Fibroblast of the aortic adventitia (primary cell): ENCODE data around the gene TAX1BP3. TPM values are rescaled to one million over a fixed set of nuclear protein-coding genes. Genes with fewer than 3 reads are reported as not detected.

ENCODE experiments used
- DNase-seq: peaks from one replicate; pipeline ENCODE4 v3.0.0-alpha.2; 2010; ENCODE audit warnings: low read depth
- H3K4me3 ChIP-seq: 2 replicates; pipeline ENCODE4 v1.5.1; 2011; ENCODE audit warnings: low read depth, mild to moderate bottlenecking, control low read depth, low read length, moderate library complexity
- total RNA-seq: library from RNA; depleted of rRNA; stranded (reverse); fragments of >200 nt; gene quantifications from 2 replicates; pipeline ENCODE4 v1.2.3, GENCODE V29; 2012; ENCODE audit warnings: low replicate concordance
- TF ChIP-seq, protein P1 (sequence below): IDR thresholded peaks from 2 replicates; pipeline ENCODE4 v1.5.1; 2011; ENCODE audit warnings: mild to moderate bottlenecking, low read length, control low read depth, inconsistent platforms; ENCODE audit not compliant: insufficient read depth

TAX1BP3 gene
- total RNA-seq, 1 donor = 222 TPM

DNA sequence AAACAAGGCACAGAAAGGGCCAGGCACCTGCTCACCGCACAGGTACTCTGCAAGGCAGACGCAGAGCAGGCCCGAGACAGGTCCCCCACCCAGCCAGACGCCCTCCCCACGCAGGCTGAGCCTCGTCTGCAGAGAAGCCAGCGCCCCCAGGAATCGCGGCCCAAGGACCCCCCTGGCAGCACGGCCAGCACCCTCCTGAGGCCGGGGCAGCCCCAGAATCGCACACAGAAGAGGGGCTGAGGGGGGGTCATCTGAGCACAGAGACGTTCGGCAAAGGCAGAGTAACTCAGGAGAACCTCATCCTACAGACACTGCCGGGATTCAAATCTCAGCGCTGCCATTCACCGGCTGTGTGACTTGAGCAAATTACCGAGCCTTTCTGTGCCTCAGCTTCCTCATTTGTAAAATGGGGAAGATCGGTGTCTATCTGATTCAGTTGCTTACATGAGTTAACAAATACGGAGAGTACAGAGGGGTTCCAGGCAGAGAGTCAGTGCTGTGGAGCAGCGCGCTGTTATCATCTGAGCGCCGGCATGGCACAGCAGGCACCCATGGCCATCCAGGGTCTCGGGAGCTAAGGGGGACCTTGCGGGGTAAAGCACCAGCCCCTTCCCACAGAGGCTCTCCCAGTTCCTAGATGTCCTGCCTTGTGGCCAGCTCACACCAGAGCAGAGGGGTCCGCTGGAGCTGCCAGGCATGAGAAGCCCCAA, 10.6 kb upstream of the TAX1BP3 start:
- DNase-seq = no peak
- H3K4me3 ChIP-seq = no peak overlapping the region
- TF ChIP-seq, protein P1, sequence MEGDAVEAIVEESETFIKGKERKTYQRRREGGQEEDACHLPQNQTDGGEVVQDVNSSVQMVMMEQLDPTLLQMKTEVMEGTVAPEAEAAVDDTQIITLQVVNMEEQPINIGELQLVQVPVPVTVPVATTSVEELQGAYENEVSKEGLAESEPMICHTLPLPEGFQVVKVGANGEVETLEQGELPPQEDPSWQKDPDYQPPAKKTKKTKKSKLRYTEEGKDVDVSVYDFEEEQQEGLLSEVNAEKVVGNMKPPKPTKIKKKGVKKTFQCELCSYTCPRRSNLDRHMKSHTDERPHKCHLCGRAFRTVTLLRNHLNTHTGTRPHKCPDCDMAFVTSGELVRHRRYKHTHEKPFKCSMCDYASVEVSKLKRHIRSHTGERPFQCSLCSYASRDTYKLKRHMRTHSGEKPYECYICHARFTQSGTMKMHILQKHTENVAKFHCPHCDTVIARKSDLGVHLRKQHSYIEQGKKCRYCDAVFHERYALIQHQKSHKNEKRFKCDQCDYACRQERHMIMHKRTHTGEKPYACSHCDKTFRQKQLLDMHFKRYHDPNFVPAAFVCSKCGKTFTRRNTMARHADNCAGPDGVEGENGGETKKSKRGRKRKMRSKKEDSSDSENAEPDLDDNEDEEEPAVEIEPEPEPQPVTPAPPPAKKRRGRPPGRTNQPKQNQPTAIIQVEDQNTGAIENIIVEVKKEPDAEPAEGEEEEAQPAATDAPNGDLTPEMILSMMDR = no peak

DNA sequence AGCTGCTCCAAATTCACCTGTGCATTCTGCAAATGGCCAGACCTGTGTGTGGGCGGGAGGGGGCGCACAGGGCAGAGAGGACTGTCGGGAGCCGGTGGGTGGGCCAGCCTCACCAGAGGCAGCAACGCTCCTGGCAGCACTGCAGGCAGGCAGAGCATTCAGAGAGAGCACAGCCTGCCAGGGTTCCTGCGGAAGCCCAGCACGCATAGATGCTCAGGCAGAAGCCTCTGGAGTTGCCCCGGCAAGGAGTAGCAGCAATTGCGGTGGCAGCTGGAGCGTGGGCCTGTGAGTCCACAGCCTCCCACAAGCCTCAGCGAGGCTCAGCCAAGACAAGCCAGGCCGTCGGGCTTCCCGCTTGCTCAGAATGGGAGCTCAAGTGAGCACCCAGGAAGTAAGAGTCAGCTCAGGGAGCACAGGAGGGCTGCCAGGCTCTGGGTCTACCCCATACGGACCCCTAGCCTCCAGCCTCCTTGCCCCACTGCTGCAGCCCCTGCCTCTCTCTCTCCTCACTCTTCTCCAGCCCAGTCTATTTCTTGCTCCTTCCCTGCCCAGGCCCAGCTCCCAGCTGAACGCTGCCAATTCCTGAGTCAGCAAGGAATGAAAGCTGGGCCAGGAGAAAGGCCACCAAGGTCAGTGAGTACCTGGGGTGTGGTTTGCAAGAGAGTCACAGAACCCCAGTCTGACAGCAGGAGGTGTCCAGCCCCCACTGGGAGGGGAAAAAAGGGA, 9.9 kb upstream of the TAX1BP3 start:
- DNase-seq = peak; percentile 73
- TF ChIP-seq, protein P1 = no peak
- no peak overlapping the region for H3K4me3 ChIP-seq

DNA sequence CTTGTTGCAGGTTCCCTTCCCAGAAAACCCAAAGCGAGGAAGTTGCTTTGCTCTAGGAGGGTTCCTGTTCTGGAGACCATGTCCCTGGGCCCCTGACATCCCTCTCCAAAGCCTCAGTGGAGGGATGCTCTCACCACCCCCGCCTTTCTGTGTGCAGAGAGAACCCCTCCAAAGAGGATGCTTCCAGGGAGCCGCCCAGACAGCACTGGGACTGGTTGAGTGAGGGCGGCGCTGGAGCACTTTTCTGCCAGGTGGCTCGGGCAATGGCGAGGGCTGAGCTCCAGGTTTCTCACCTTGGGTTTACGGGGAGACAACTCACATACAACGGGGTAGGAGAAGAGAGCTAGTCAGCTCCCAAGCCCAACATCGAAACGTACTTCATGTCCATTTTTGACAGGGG, 7.5 kb upstream of the TAX1BP3 start:
- H3K4me3 ChIP-seq = no peak overlapping the region
- TF ChIP-seq, protein P1 = no peak
- no peak for DNase-seq

DNA sequence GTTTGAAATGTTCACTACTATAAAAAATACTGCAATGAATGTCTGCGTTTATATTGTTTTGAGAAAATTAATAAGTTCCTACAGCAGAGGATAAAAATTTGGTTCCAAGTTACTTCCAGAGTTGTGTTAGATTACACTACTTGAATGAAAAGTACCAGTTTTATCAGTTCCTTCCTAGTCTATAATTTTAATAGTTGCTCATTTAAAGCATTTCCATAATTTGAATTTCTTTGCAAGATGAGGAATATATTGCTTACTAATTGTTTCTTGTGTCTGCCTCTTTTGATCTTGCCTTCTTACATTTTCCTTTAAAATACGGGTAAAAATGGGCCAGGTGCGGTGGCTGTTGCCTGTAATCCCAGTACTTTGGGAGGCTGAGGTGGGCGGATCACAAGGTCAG, 4.2 kb upstream of the TAX1BP3 start:
- TF ChIP-seq, protein P1 = no peak

DNA sequence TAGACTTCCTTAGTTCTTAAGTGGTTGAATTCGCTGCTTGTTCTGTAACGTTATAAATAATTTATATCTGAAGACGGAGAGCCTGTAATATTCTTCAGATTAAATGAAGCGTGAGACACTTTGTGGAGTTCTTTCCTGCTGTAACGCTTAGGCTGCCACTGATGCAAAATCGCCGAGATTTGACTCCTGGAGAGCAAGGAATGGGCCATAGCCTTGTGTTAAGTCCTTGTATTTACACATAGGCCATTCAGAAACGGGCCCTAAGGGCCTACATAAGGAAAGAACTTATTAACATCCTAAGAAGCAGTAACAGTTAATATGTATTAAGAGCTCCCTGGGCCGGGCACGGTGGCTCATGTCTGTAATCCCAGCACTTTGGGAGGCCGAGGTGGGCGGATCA, 1.2 kb upstream of the TAX1BP3 start:
- H3K4me3 ChIP-seq = peak overlapping the region; percentile 94
- TF ChIP-seq, protein P1 = no peak
- DNase-seq = no peak

More for the DNA sequence above, 4.2 kb upstream of the TAX1BP3 start:
- H3K4me3 ChIP-seq = no peak overlapping the region
- no peak for DNase-seq

DNA sequence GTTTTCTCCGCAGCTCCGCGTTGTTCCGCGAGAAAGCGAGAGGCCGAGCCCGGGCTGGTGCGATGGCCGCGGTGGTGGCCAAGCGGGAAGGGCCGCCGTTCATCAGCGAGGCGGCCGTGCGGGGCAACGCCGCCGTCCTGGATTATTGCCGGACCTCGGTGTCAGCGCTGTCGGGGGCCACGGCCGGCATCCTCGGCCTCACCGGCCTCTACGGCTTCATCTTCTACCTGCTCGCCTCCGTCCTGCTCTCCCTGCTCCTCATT, 638 bp upstream of the TAX1BP3 start:
- TF ChIP-seq, protein P1 = no peak
- DNase-seq = no peak
- peak overlapping the region; percentile 94 for H3K4me3 ChIP-seq
